Mucosa of descending colon (tissue), 3 donors: ENCODE results near the gene MLN. TPM values are rescaled to one million over a fixed set of nuclear protein-coding genes. Genes with fewer than 3 reads are reported as not detected.

ENCODE experiments used
- ATAC-seq: fragments of 200-7000 bp; cut with Tn5 transposase; one replicate; pipeline ENCODE4 v1.9.1; 2020; ENCODE audit warnings: mild to moderate bottlenecking, moderate library complexity
- DNase-seq, 3 donors: peaks; one replicate each; pipeline ENCODE4 v3.0.0-alpha.2; 2020
- H3K36me3 ChIP-seq: fragments of 200-600 bp; one replicate; pipeline ENCODE4 v1.8.0; 2021; ENCODE audit warnings: low read depth, mild to moderate bottlenecking
- H3K4me1 ChIP-seq: fragments of 200-600 bp; one replicate; pipeline ENCODE4 v1.8.0; 2021; ENCODE audit warnings: low read depth, mild to moderate bottlenecking
- H3K4me3 ChIP-seq: fragments of 200-600 bp; one replicate; pipeline ENCODE4 v1.8.0; 2021; ENCODE audit warnings: mild to moderate bottlenecking
- H3K9me3 ChIP-seq: fragments of 200-600 bp; one replicate; pipeline ENCODE4 v1.8.0; 2021; ENCODE audit warnings: mild to moderate bottlenecking
- CTCF ChIP-seq: fragments of 200-600 bp; IDR thresholded peaks from one replicate; pipeline ENCODE4 v1.8.0; 2022; ENCODE audit warnings: antibody characterized with exemption, mild to moderate bottlenecking
- intact Hi-C, 2 donors: fragments of 100-400 bp; cut with DNase I in 1 of 2; cut with micrococcal nuclease in 1 of 2; formaldehyde crosslinking; loops; one replicate each; pipeline versions ENCODE4 v1.11.0 to v1.11.1; 2022; cut with DNase I, micrococcal nuclease
- total RNA-seq, 3 donors: library from RNA; stranded (reverse); fragmentation: NEBNext Ultra II Directional in 2 of 3; extraction: Animal tissue kit (Norgen Biotek cat#: 25700) in 2 of 3; gene quantifications; one replicate each; pipeline versions ENCODE4 v1.2.1 to v1.2.4, GENCODE V29; 2021 to 2023
- donor health status: DM: no; HTN: no; CAD: no; lungs with moderate emphysema.
- donor health status: DM: no; HTN: no; CAD: no.
- donor health status: DM: no; HTN: yes; CAD: no.

MLN gene
- total RNA-seq, 3 donors from 2014 or later, result not detected

DNA sequence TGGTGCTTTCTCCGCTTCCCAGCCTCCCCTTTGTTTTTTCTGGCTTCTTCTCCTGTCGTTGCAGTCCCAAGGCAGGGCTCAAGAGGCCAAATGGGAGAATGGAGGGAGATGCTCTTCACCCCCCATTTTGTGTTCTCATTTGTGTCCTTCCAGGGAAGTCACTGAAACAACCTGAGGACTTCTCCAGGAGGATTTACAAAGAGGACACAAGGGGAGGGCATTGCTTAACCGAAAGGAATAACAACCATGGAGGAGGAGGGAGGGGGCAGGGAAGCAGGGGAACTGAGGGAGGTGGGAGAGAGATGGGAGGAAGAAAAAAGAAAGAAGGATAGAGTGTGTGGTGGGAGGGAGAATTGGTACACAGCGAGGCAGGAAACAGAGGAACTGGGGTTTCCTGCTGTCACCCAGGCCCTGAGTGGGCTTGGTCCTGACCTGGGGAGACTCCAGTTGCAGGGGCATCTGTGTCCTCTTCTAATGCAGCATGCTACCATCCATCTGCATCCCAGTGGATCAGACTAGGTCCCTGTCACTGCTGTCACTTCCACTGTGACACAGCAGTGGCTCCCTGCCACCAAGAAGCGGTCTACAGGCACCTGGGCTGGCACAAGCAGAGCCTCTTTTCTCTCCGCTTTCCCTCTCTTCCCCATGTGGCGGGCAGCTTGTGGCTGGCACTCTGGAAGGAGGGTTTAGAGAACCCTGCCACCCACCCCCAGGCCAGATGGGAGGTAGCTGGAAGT, 17.1 kb upstream of the MLN start:
- Histone ChIP-seq H3K4me3 (no peak overlapping the region), H3K4me1 (no peaks in the 10 kb centered on the region), H3K9me3 (no peaks in the 10 kb centered on the region), H3K36me3 (no peaks in the 10 kb centered on the region)
- no peak for ATAC-seq
- peak in 1 of 3 donors; percentile 26 for DNase-seq
- intact Hi-C loops, result no loop called here
- TF ChIP-seq CTCF, result no peak

DNA sequence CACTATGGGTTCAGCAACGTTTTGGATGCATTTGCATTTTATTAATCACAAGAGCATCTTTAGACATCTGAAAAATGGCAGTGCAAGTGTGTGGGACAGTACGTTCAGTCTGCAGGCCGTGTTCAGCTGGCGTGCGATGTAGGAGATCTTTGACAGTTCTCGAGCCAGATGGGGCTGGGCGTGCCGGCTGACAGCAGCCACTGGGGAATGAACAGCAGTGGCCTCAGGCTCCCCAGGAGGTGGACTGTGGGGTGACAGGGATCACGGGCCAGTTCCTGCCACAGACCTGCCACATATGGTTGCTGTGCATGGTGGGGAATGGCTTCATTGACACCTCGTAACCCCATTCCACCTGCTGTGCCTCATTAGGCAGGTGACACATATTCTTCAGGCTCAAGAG, 16.4 kb upstream of the MLN start:
- intact Hi-C loops, result no loop called here
- DNase-seq (peak in 1 of 3 donors; percentile 27), ATAC-seq (no peak)
- Histone ChIP-seq H3K4me1 (no peaks in the 10 kb centered on the region), H3K4me3 (no peak overlapping the region), H3K36me3 (no peaks in the 10 kb centered on the region), H3K9me3 (no peaks in the 10 kb centered on the region)
- TF ChIP-seq CTCF, result no peak

- intact Hi-C loops, result no loop called here
- no peak for ATAC-seq
- H3K9me3 ChIP-seq, result no peaks in the 10 kb centered on the region
- H3K4me3 ChIP-seq, result no peak overlapping the region
- no peak for TF ChIP-seq CTCF
- H3K36me3 ChIP-seq, result no peaks in the 10 kb centered on the region
- DNase-seq, result peak in 1 of 3 donors; percentile 2
- H3K4me1 ChIP-seq, result no peaks in the 10 kb centered on the region
Observed at GRCh38 chr6:33819021-33819420, 15.2 kb upstream of the MLN start.

DNA sequence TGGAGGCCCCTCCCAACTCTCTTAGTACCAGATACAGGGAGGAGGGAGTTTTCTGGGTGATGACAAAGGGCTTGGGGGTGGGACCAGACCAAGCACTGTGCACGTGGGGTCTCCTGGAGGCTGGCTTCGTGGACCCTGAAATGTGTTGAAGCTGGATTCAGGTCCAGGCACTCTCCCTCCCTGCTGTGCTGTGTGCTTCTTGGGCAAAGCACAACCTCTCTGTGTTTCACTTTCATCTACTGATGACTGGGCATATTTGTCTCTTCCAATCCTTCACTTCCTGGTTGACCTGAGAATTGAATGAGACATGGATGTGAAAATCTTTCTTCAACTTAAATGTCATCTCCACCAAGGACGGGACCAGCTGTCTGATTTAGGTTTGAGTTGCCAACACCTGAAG, 14.5 kb upstream of the MLN start:
- intact Hi-C loops, result no loop called here
- TF ChIP-seq CTCF, result no peak
- no peaks in the 10 kb centered on the region for H3K9me3 ChIP-seq
- H3K36me3 ChIP-seq, result no peaks in the 10 kb centered on the region
- ATAC-seq (no peak), DNase-seq (peak in 1 of 3 donors; percentile 2)
- H3K4me3 ChIP-seq, result no peak overlapping the region
- H3K4me1 ChIP-seq, result no peaks in the 10 kb centered on the region

DNA sequence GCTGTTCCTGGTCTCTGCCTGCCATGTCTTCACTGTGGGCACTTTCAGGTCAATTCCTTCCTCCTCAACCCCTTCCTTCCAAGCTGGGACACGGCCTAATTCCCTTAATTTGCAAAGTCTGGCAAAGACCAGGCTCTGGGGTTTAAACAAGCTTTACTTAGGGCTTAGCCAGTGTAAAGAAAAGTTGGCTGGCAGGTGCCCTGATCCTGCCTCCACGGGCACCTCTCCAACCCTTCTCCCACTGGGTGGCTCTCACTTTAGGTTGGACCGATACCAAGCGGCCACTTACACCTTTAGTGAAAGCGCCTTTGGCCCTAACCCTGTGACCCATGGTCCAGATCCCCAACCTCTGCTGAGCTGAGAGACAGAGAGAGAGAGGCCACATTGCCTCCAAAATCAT, 13.7 kb upstream of the MLN start:
- Histone ChIP-seq H3K4me3 (no peak overlapping the region), H3K4me1 (no peaks in the 10 kb centered on the region), H3K9me3 (no peaks in the 10 kb centered on the region), H3K36me3 (no peaks in the 10 kb centered on the region)
- no peak for TF ChIP-seq CTCF
- DNase-seq (no peak), ATAC-seq (no peak)
- intact Hi-C loops, result no loop called here
